ENCODE data around the gene RTTN.

DNA sequence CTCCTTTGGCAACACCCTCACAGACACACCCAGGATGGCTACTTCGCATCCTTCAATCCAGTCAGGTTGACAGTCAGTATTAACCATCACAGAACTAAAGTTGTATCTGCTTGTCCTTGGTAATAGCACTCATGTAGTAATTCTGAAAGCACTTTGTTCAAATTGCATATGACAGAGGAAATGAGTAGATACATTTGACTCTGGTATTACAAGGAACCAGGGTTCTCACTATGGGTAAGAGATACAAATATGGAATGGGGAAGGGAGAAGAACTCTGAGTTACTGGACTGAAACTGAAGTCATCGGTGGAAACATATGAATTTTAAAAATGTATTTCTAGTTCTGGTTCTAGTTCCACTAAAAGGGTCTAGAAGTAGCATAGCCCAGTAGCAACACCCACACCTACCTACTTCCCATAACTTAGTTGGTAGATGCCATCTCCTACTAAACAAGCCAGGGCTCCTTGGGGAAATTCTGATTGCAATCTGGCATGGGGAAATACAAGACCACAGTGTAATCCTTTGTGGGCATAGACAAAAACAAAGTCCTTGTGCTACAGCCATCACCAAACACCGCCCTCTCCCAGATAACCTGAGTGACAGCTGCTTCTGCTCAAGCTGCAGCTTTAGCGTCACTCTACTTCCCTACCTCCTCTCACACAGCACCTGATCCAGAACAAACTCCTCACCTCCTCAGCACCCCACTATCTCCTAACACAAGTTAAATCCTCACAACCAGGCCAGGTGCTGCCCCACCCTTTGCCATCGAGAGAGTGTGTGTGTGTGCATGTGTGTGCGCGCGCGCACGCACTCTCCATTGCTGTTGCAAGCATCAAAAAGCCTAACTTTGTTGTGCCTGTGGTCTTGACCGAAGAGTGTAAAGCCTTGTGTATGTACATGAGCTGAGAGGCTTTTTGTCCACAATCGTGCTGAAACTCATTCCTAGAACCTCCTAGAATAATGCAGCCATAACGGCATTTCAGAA, 226.5 kb downstream of the RTTN start:
- TF ChIP-seq POLR2AphosphoS5 (IDR thresholded peaks at IDR 0.05; ENCODE audit: low read depth, low read length) (no peak), TCF7L2 (IDR thresholded peaks at IDR 0.05; ENCODE audit: low read depth, low read length) (no peak)
- TF ChIP-seq, protein P1, sequence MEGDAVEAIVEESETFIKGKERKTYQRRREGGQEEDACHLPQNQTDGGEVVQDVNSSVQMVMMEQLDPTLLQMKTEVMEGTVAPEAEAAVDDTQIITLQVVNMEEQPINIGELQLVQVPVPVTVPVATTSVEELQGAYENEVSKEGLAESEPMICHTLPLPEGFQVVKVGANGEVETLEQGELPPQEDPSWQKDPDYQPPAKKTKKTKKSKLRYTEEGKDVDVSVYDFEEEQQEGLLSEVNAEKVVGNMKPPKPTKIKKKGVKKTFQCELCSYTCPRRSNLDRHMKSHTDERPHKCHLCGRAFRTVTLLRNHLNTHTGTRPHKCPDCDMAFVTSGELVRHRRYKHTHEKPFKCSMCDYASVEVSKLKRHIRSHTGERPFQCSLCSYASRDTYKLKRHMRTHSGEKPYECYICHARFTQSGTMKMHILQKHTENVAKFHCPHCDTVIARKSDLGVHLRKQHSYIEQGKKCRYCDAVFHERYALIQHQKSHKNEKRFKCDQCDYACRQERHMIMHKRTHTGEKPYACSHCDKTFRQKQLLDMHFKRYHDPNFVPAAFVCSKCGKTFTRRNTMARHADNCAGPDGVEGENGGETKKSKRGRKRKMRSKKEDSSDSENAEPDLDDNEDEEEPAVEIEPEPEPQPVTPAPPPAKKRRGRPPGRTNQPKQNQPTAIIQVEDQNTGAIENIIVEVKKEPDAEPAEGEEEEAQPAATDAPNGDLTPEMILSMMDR (IDR thresholded peaks at IDR 0.05) = no peak
- TF ChIP-seq, protein P2, sequence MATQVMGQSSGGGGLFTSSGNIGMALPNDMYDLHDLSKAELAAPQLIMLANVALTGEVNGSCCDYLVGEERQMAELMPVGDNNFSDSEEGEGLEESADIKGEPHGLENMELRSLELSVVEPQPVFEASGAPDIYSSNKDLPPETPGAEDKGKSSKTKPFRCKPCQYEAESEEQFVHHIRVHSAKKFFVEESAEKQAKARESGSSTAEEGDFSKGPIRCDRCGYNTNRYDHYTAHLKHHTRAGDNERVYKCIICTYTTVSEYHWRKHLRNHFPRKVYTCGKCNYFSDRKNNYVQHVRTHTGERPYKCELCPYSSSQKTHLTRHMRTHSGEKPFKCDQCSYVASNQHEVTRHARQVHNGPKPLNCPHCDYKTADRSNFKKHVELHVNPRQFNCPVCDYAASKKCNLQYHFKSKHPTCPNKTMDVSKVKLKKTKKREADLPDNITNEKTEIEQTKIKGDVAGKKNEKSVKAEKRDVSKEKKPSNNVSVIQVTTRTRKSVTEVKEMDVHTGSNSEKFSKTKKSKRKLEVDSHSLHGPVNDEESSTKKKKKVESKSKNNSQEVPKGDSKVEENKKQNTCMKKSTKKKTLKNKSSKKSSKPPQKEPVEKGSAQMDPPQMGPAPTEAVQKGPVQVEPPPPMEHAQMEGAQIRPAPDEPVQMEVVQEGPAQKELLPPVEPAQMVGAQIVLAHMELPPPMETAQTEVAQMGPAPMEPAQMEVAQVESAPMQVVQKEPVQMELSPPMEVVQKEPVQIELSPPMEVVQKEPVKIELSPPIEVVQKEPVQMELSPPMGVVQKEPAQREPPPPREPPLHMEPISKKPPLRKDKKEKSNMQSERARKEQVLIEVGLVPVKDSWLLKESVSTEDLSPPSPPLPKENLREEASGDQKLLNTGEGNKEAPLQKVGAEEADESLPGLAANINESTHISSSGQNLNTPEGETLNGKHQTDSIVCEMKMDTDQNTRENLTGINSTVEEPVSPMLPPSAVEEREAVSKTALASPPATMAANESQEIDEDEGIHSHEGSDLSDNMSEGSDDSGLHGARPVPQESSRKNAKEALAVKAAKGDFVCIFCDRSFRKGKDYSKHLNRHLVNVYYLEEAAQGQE (IDR thresholded peaks at IDR 0.05; ENCODE audit: insufficient read depth in 1 of 2, low read depth in 2 of 2, low read length in 1 of 2) = no peak
